ENCODE results near the gene GYPB. TPM values are rescaled to one million over a fixed set of nuclear protein-coding genes. Genes with fewer than 3 reads are reported as not detected.

The GYPB gene
- total RNA-seq: not detected in 2 replicates

DNA sequence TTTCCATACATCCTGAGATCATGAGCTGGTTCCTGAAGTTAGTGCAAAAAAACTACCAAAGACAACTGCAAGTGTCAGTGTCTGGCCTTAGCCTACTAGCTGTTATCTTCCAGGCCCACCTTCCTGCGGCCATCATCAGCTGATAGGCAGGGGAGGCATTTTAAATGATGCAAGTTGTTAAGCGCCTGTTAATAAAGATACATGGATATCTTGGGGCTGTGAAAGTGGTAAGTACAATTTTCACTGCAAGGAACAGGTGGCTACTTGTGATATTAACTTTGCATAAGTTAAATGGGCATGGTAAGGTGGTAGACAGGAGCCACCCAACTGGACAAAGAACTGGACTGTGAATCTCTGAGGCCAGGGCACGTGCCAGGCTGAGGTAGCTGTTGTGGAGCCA lies at the start of gene GYPB:
GYPB (minus strand) TSS at position 104 of the 400 bp plus-strand sequence; CDS start at position 11, 93 bp downstream.

Other genes starting within 250 kb of the GYPB start
- gene GYPE, start 113.8 kb downstream of the GYPB start, total RNA-seq: 0.11 and 0.25 TPM in 2 replicates
- gene GYPA, start 121.3 kb upstream of the GYPB start, total RNA-seq: not detected in 2 replicates